ENCODE measurements around the gene C1orf198. TPM values are rescaled to one million over a fixed set of nuclear protein-coding genes. Genes with fewer than 3 reads are reported as not detected.

C1orf198 gene
- total and polyA plus RNA-seq, 12 donors, result 26.0 to 66.0 (median 42.9) TPM

- Histone ChIP-seq H3K4me3 (peak overlapping the region in 1 of 10 donors; percentile 93), H3K4me1 (peaks cover 12 to 44% (median 37%) of the 10 kb centered on the region in 9 donors), H3K27me3 (peaks cover 0 to 27% (median 0%) of the 10 kb centered on the region in 7 donors), H3K27ac (peak overlapping the region in 8 of 10 donors; percentile 54 to 96 (median 92)), H3K9me3 (no peaks in the 10 kb centered on the region), H3K36me3 (no peaks in the 10 kb centered on the region)
- intact Hi-C loops (cut with DNase I), result loop anchor here in 7 of 10 donors (2.0 to 10.0 kb wide), 6 partner anchors 41 to 62 kb away; no protein-coding TSS in a partner anchor
- 57% methylated on average over 4 of the region's 4 CpGs for WGBS, 2 donors
- TF ChIP-seq CTCF (IDR thresholded peaks at IDR 0.05), result no peak
- DNase-seq (no peak), ATAC-seq (no peak)
These were observed 1.2 kb upstream of the C1orf198 start for GRCh38 chr1:230869500-230869899.

- H3K4me3 ChIP-seq, result peak overlapping the region; percentile 61 to 95 (median 92)
- no peak for TF ChIP-seq CTCF (IDR thresholded peaks at IDR 0.05)
- ATAC-seq (peak; percentile 18 to 82 (median 60)), DNase-seq (peak in 1 of 2 donors; percentile 43)
- peaks cover 0 to 27% (median 0%) of the 10 kb centered on the region in 7 donors for H3K27me3 ChIP-seq
- H3K9me3 ChIP-seq, result no peaks in the 10 kb centered on the region
- 6 to 8% methylated on average over 38 to 40 of the region's 40 CpGs for WGBS, 2 donors
- no peaks in the 10 kb centered on the region for H3K36me3 ChIP-seq
- intact Hi-C loops (cut with DNase I), result loop anchor here in 7 of 10 donors (2.0 to 10.0 kb wide), 6 partner anchors 42 to 62 kb away; no protein-coding TSS in a partner anchor
- peak overlapping the region; percentile 54 to 96 (median 90) for H3K27ac ChIP-seq
- H3K4me1 ChIP-seq, result peaks cover 17 to 50% (median 43%) of the 10 kb centered on the region in 9 donors
These were observed 540 bp upstream of the C1orf198 start for GRCh38 chr1:230868736-230869385.

- Histone ChIP-seq H3K36me3 (no peaks in the 10 kb centered on the region), H3K4me1 (peaks cover 27 to 65% (median 59%) of the 10 kb centered on the region in 9 donors), H3K4me3 (peak overlapping the region; percentile 61 to 95 (median 92)), H3K27me3 (peaks cover 0 to 27% (median 0%) of the 10 kb centered on the region in 7 donors), H3K27ac (peak overlapping the region; percentile 54 to 96 (median 90)), H3K9me3 (no peaks in the 10 kb centered on the region)
- WGBS, 2 donors, result 3 to 7% methylated on average over 17 of the region's 17 CpGs
- DNase-seq (no peak), ATAC-seq (peak in 3 of 8 donors; percentile 17 to 22 (median 18))
- intact Hi-C loops (cut with DNase I), result loop anchor here in 8 of 10 donors (2.0 to 10.0 kb wide), 6 partner anchors 40 to 60 kb away; no protein-coding TSS in a partner anchor
- TF ChIP-seq CTCF (IDR thresholded peaks at IDR 0.05), result no peak
These were observed 1.0 kb downstream of the C1orf198 start for GRCh38 chr1:230867101-230867902.
